CD4-positive, alpha-beta T cell treated with Interleukin-4 for 4 hours (primary cell): ENCODE data around the gene IQGAP2.
A peak's percentile ranks its signal among the peaks of the same experiment; 100 is the strongest.
"Not testable (repeated sequence)": the region's sequence is repeated elsewhere in the genome, so short reads cannot be mapped to it uniquely, and the experiment has no call there.

Experiments
- DNase-seq: peaks from one replicate; pipeline ENCODE4 v3.0.0-alpha.2; 2020

IQGAP2 gene

GRCh38 chr5:76729373-76730290, 326.5 kb downstream of the IQGAP2 start:
- no peak for DNase-seq

GRCh38 chr5:76732405-76733048, 329.4 kb downstream of the IQGAP2 start:
- DNase-seq = peak; percentile 37

GRCh38 chr5:76733049-76733417, 329.9 kb downstream of the IQGAP2 start:
- peak; percentile 89 for DNase-seq

- DNase-seq = peak; percentile 28
Observed at GRCh38 chr5:76735762-76736545, 332.9 kb downstream of the IQGAP2 start.

GRCh38 chr5:76736679-76737556, 333.8 kb downstream of the IQGAP2 start:
- DNase-seq = peak; percentile 37

- no peak for DNase-seq
Observed at GRCh38 chr5:76737846-76738245, 334.8 kb downstream of the IQGAP2 start.

GRCh38 chr5:76741506-76741905, 338.4 kb downstream of the IQGAP2 start:
- DNase-seq = not testable (repeated sequence)

GRCh38 chr5:76742583-76742982, 339.5 kb downstream of the IQGAP2 start:
- no peak for DNase-seq

GRCh38 chr5:76744632-76745031, 341.5 kb downstream of the IQGAP2 start:
- no peak for DNase-seq

- no peak for DNase-seq
Observed at GRCh38 chr5:76745670-76746069, 342.6 kb downstream of the IQGAP2 start.

GRCh38 chr5:76746677-76747076, 343.6 kb downstream of the IQGAP2 start:
- DNase-seq = no peak

GRCh38 chr5:76747706-76748105, 344.6 kb downstream of the IQGAP2 start:
- DNase-seq = no peak

- no peak for DNase-seq
Observed at GRCh38 chr5:76751291-76751690, 348.2 kb downstream of the IQGAP2 start.

GRCh38 chr5:76754668-76755078, 351.6 kb downstream of the IQGAP2 start:
- DNase-seq = no peak

GRCh38 chr5:76755779-76756637, 352.9 kb downstream of the IQGAP2 start:
- DNase-seq = no peak

- no peak for DNase-seq
Observed at GRCh38 chr5:76757049-76757448, 354.0 kb downstream of the IQGAP2 start.
